Thyroid gland (tissue), 4 donors: Measurements from ENCODE around the gene ANKRD6.

Experiments used
- POLR2A ChIP-seq, 2 donors: fragments of 450-650 bp; IDR thresholded peaks; one replicate each; pipeline ENCODE4 v1.6.1; 2017; ENCODE audit warnings: antibody characterized with exemption in 2 of 2, mild to moderate bottlenecking in 2 of 2, moderate library complexity in 1 of 2
- TF ChIP-seq, protein P1 (sequence below), 6 experiments: fragments of 200-600 bp in 3 of 6; fragments of 450-650 bp in 3 of 6; sonication (generic) in 3 of 6; IDR thresholded peaks; one replicate each; pipeline ENCODE4 v1.5.1; 2016 to 2019; ENCODE audit warnings: antibody characterized with exemption in 6 of 6, mild to moderate bottlenecking in 2 of 6, inconsistent platforms in 1 of 6, moderate library complexity in 1 of 6

DNA sequence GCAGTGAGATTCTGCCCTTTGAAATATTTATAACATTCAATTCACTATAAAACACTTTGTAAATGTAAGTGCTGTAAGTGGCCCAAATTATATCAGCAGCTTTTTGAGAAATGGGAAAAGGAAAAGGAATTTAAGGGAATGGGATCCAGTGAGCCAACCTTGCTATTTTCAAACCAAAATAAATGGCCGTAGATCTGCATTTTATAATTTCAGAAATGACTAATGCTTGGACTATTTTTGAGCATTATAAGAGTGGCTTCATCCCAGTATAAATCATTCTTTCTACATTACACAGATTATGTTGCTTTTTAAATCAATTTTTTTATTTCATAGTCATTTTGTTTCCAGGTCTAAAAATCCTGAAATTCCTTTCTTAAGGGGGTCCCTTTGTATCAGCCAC is 49.2 kb downstream of the ANKRD6 start:
- TF ChIP-seq, protein P1, sequence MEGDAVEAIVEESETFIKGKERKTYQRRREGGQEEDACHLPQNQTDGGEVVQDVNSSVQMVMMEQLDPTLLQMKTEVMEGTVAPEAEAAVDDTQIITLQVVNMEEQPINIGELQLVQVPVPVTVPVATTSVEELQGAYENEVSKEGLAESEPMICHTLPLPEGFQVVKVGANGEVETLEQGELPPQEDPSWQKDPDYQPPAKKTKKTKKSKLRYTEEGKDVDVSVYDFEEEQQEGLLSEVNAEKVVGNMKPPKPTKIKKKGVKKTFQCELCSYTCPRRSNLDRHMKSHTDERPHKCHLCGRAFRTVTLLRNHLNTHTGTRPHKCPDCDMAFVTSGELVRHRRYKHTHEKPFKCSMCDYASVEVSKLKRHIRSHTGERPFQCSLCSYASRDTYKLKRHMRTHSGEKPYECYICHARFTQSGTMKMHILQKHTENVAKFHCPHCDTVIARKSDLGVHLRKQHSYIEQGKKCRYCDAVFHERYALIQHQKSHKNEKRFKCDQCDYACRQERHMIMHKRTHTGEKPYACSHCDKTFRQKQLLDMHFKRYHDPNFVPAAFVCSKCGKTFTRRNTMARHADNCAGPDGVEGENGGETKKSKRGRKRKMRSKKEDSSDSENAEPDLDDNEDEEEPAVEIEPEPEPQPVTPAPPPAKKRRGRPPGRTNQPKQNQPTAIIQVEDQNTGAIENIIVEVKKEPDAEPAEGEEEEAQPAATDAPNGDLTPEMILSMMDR (IDR thresholded peaks at IDR 0.05), result no peak
- TF ChIP-seq POLR2A (IDR thresholded peaks at IDR 0.05), result no peak
